Liver (tissue), 10 donors: Measurements from ENCODE around the gene GNA14. TPM values are rescaled to one million over a fixed set of nuclear protein-coding genes. Genes with fewer than 3 reads are reported as not detected.

Experiments used
- DNase-seq: peaks from one replicate; pipeline ENCODE4 v3.0.0-alpha.2; 2017; ENCODE audit warnings: low spot score
- H3K27ac ChIP-seq, 2 donors: one replicate each; pipeline ENCODE4 v1.7.0; 2013; ENCODE audit warnings: inconsistent platforms in 2 of 2, low read length in 2 of 2, control low read depth in 1 of 2, low read depth in 1 of 2, mild to moderate bottlenecking in 1 of 2
- H3K27me3 ChIP-seq, 4 donors: one replicate each; pipeline versions ENCODE4 v1.6.1 to v1.7.0; 2013; ENCODE audit warnings: low read length in 3 of 4, inconsistent platforms in 1 of 4, mild to moderate bottlenecking in 1 of 4, moderate library complexity in 1 of 4; ENCODE audit not compliant: control insufficient read depth in 4 of 4, insufficient read depth in 4 of 4
- H3K36me3 ChIP-seq, 4 donors: one replicate each; pipeline versions ENCODE4 v1.6.1 to v1.7.0; 2013; ENCODE audit warnings: low read length in 3 of 4, mild to moderate bottlenecking in 3 of 4, low read depth in 1 of 4, moderate library complexity in 1 of 4; ENCODE audit not compliant: control insufficient read depth in 4 of 4, insufficient read depth in 3 of 4
- H3K4me1 ChIP-seq, 4 donors: one replicate each; pipeline versions ENCODE4 v1.6.1 to v1.7.0; 2013; ENCODE audit warnings: low read length in 3 of 4, mild to moderate bottlenecking in 3 of 4, moderate library complexity in 1 of 4; ENCODE audit not compliant: control insufficient read depth in 4 of 4, insufficient read depth in 4 of 4
- H3K4me3 ChIP-seq, 3 donors: one replicate each; pipeline versions ENCODE4 v1.6.1 to v1.7.0; 2013; ENCODE audit warnings: low read length in 3 of 3, control low read depth in 1 of 3, low read depth in 1 of 3, mild to moderate bottlenecking in 1 of 3
- H3K9ac ChIP-seq, 2 donors: one replicate each; pipeline ENCODE4 v1.7.0; 2013; ENCODE audit warnings: low read length in 2 of 2, mild to moderate bottlenecking in 2 of 2, moderate library complexity in 2 of 2, control low read depth in 1 of 2, low read depth in 1 of 2
- H3K9me3 ChIP-seq, 4 donors: one replicate each; pipeline versions ENCODE4 v1.6.1 to v1.7.0; 2013; ENCODE audit warnings: low read length in 3 of 4; ENCODE audit not compliant: control insufficient read depth in 4 of 4
- ATF3 ChIP-seq: IDR thresholded peaks from 2 replicates; pipeline ENCODE4 v1.6.1; 2016; ENCODE audit warnings: antibody characterized with exemption
- CTCF ChIP-seq: fragments of 150-350 bp; IDR thresholded peaks from 2 replicates; pipeline ENCODE4 v1.5.1; 2017; ENCODE audit warnings: improper control_type of control experiment, low read depth, low read length; ENCODE audit not compliant: missing input control
- EGR1 ChIP-seq, 2 donors: IDR thresholded peaks; 2 replicates each; pipeline ENCODE4 v1.6.1; 2016 to 2018; ENCODE audit warnings: antibody characterized with exemption in 2 of 2, low read depth in 2 of 2
- FOXA1 ChIP-seq: IDR thresholded peaks from 2 replicates; pipeline ENCODE4 v1.6.1; 2016; ENCODE audit warnings: antibody characterized with exemption
- FOXA2 ChIP-seq: IDR thresholded peaks from 2 replicates; pipeline ENCODE4 v1.6.1; 2016; ENCODE audit warnings: antibody characterized with exemption
- GABPA ChIP-seq, 2 donors: IDR thresholded peaks in 1 of 2; conservative IDR thresholded peaks in 1 of 2; 2 replicates each; pipeline ENCODE4 v1.6.1; 2016; ENCODE audit warnings: antibody characterized with exemption in 2 of 2, mild to moderate bottlenecking in 1 of 2, moderate library complexity in 1 of 2
- HNF4A ChIP-seq, 2 donors: conservative IDR thresholded peaks; 2 replicates each; pipeline ENCODE4 v1.6.1; 2016; ENCODE audit warnings: antibody characterized with exemption in 2 of 2, mild to moderate bottlenecking in 2 of 2
- JUND ChIP-seq, 2 donors: IDR thresholded peaks; 2 replicates each; pipeline ENCODE4 v1.6.1; 2016; ENCODE audit warnings: antibody characterized with exemption in 2 of 2
- NR2F2 ChIP-seq: IDR thresholded peaks from 2 replicates; pipeline ENCODE4 v1.6.1; 2016; ENCODE audit warnings: antibody characterized with exemption
- RXRA ChIP-seq, 2 donors: IDR thresholded peaks; 2 replicates each; pipeline ENCODE4 v1.6.1; 2017 to 2018; ENCODE audit warnings: antibody characterized with exemption in 2 of 2, mild to moderate bottlenecking in 1 of 2
- TAF1 ChIP-seq: conservative IDR thresholded peaks from 2 replicates; pipeline ENCODE4 v1.6.1; 2016; ENCODE audit warnings: antibody characterized with exemption, mild to moderate bottlenecking
- WGBS: extraction: QIAGEN DNeasy Blood & Tissue Kit; methylation state at CpG from one replicate; pipeline ENCODE4 v1.1.7; 2013; 5-methylcytosine and 5-hydroxymethylcytosine counted together
- polyA plus RNA-seq, 2 donors: library from polyadenylated mRNA; stranded (reverse) in 1 of 2; unstranded in 1 of 2; fragments of 200-250 nt in 1 of 2; fragments of >200 nt in 1 of 2; fragmentation: Nextera tagmentation in 1 of 2; extraction: Ambion mirVana in 1 of 2; gene quantifications; one replicate each; pipeline versions ENCODE4 v1.2.1 to v1.2.3, GENCODE V29; 2013 to 2015
- small RNA-seq: library from RNA; depleted of rRNA; stranded (forward); fragments of <200 nt; gene quantifications from one replicate; pipeline ENCODE3, GENCODE V24; 2014
- total RNA-seq, 2 donors: library from RNA; depleted of rRNA; stranded (reverse); fragments of >200 nt; gene quantifications; one replicate each; pipeline ENCODE4 v1.2.3, GENCODE V29; 2014
- TF ChIP-seq, protein P1 (sequence below): IDR thresholded peaks from 2 replicates; pipeline ENCODE4 v1.6.1; 2016; ENCODE audit warnings: antibody characterized with exemption
- TF ChIP-seq, protein P2 (sequence below): IDR thresholded peaks from 2 replicates; pipeline ENCODE4 v1.6.1; 2016; ENCODE audit warnings: antibody characterized with exemption
- TF ChIP-seq, protein P3 (sequence below): IDR thresholded peaks from 2 replicates; pipeline ENCODE4 v1.6.1; 2016; ENCODE audit warnings: antibody characterized with exemption, mild to moderate bottlenecking
- donor health status: healthy.
- donor health status: healthy.
- donor health status: healthy.
- donor health status: healthy.
- donor health status: healthy.

The GNA14 gene
- total and polyA plus RNA-seq, 4 donors = 1.1 to 5.4 (median 2.9) TPM

- no peak for DNase-seq
- TF ChIP-seq, protein P1, sequence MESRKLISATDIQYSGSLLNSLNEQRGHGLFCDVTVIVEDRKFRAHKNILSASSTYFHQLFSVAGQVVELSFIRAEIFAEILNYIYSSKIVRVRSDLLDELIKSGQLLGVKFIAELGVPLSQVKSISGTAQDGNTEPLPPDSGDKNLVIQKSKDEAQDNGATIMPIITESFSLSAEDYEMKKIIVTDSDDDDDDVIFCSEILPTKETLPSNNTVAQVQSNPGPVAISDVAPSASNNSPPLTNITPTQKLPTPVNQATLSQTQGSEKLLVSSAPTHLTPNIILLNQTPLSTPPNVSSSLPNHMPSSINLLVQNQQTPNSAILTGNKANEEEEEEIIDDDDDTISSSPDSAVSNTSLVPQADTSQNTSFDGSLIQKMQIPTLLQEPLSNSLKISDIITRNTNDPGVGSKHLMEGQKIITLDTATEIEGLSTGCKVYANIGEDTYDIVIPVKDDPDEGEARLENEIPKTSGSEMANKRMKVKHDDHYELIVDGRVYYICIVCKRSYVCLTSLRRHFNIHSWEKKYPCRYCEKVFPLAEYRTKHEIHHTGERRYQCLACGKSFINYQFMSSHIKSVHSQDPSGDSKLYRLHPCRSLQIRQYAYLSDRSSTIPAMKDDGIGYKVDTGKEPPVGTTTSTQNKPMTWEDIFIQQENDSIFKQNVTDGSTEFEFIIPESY = no peak
- TF ChIP-seq, protein P2, sequence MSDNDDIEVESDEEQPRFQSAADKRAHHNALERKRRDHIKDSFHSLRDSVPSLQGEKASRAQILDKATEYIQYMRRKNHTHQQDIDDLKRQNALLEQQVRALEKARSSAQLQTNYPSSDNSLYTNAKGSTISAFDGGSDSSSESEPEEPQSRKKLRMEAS = no peak
- TF ChIP-seq HNF4A (conservative IDR thresholded peaks at IDR 0.05) (no peak), RXRA (IDR thresholded peaks at IDR 0.05) (no peak), FOXA1 (no peak), GABPA (IDR thresholded peaks at IDR 0.05 in 1 of 2, conservative IDR thresholded peaks at IDR 0.05 in 1 of 2) (no peak), NR2F2 (no peak), JUND (IDR thresholded peaks at IDR 0.05) (no peak), FOXA2 (no peak), ATF3 (no peak), TAF1 (no peak), EGR1 (IDR thresholded peaks at IDR 0.05; ENCODE audit: low read depth in 2 of 2) (no peak), CTCF (no peak)
- TF ChIP-seq, protein P3, sequence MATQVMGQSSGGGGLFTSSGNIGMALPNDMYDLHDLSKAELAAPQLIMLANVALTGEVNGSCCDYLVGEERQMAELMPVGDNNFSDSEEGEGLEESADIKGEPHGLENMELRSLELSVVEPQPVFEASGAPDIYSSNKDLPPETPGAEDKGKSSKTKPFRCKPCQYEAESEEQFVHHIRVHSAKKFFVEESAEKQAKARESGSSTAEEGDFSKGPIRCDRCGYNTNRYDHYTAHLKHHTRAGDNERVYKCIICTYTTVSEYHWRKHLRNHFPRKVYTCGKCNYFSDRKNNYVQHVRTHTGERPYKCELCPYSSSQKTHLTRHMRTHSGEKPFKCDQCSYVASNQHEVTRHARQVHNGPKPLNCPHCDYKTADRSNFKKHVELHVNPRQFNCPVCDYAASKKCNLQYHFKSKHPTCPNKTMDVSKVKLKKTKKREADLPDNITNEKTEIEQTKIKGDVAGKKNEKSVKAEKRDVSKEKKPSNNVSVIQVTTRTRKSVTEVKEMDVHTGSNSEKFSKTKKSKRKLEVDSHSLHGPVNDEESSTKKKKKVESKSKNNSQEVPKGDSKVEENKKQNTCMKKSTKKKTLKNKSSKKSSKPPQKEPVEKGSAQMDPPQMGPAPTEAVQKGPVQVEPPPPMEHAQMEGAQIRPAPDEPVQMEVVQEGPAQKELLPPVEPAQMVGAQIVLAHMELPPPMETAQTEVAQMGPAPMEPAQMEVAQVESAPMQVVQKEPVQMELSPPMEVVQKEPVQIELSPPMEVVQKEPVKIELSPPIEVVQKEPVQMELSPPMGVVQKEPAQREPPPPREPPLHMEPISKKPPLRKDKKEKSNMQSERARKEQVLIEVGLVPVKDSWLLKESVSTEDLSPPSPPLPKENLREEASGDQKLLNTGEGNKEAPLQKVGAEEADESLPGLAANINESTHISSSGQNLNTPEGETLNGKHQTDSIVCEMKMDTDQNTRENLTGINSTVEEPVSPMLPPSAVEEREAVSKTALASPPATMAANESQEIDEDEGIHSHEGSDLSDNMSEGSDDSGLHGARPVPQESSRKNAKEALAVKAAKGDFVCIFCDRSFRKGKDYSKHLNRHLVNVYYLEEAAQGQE = no peak
- no peaks in the 10 kb centered on the region for H3K9me3 ChIP-seq
- H3K36me3 ChIP-seq = peaks cover 3 to 14% (median 12%) of the 10 kb centered on the region in 4 donors
- WGBS = 99% methylated on average over 3 of the region's 3 CpGs
- H3K4me1 ChIP-seq = no peaks in the 10 kb centered on the region
- no peaks in the 10 kb centered on the region for H3K27me3 ChIP-seq
- H3K4me3 ChIP-seq = no peak overlapping the region
- no peak overlapping the region for H3K9ac ChIP-seq
- no peak overlapping the region for H3K27ac ChIP-seq
These were observed 273.9 kb downstream of the GNA14 start for GRCh38 chr9:77374266-77374665.

Small RNAs within 50 kb of the gene (small RNA-seq; reads per million reads assigned to genes)
- gene RNU6-1303P = not detected
